Measurements from ENCODE around the gene SFRP5.

Gene SFRP5

DNA sequence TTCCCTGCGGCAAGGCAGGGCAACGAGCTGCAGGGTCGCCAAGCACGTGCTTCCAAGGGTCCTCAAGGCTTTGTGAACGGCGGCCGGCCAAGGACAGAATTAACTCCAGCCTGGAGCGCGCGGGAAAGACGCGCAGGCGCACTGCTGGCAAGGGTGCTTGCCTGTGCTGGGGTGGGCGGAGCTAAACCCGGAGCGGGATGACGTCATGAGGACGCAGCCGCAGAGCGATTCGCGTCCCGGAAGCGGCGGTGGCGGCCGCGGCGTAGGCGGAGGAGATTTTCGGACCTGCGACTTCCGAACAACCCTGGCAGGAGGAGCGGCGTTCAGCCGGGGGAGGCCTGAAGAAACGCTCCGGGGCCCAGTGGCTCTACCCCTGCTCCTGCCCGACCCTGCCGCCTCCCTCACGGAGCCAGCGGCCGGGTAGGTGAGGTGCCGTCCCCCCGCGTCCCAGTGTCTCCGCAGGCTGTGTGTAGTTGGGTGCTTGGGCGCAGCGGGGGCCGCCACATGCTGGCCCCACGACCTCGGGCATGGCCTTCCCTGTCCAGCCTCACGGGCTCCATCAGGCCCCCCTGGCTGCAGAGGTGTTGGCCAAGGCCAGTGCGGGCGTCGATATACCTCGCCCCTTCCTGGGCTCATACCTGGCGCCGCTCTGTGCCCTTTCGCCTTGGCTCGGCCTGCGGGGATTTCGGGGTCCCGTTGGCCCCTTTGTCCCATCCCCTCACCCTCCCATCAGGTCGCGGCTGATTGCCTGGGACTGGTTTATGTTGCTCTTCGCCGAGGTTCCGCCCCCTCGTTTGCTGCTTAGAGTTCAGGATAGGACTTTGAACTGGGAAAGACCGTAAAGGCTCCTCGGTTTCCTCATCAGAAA is 34.7 kb downstream of the SFRP5 start, which contains the start of gene ZFYVE27:
TSS of gene ZFYVE27 (plus strand) at position 227 of the 868 bp plus-strand sequence. CDS start 1,350 bp downstream, outside the sequence.
- TF ChIP-seq, protein P1, sequence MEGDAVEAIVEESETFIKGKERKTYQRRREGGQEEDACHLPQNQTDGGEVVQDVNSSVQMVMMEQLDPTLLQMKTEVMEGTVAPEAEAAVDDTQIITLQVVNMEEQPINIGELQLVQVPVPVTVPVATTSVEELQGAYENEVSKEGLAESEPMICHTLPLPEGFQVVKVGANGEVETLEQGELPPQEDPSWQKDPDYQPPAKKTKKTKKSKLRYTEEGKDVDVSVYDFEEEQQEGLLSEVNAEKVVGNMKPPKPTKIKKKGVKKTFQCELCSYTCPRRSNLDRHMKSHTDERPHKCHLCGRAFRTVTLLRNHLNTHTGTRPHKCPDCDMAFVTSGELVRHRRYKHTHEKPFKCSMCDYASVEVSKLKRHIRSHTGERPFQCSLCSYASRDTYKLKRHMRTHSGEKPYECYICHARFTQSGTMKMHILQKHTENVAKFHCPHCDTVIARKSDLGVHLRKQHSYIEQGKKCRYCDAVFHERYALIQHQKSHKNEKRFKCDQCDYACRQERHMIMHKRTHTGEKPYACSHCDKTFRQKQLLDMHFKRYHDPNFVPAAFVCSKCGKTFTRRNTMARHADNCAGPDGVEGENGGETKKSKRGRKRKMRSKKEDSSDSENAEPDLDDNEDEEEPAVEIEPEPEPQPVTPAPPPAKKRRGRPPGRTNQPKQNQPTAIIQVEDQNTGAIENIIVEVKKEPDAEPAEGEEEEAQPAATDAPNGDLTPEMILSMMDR (IDR thresholded peaks at IDR 0.05; ENCODE audit: low read depth, low read length, missing control alignments): no peak
- DNase-seq (ENCODE audit: low read depth): peak; percentile 87
- peak within 1 kb of the TSS; percentile 97 for H3K4me3 ChIP-seq (ENCODE audit: low read depth, low read length)

DNA sequence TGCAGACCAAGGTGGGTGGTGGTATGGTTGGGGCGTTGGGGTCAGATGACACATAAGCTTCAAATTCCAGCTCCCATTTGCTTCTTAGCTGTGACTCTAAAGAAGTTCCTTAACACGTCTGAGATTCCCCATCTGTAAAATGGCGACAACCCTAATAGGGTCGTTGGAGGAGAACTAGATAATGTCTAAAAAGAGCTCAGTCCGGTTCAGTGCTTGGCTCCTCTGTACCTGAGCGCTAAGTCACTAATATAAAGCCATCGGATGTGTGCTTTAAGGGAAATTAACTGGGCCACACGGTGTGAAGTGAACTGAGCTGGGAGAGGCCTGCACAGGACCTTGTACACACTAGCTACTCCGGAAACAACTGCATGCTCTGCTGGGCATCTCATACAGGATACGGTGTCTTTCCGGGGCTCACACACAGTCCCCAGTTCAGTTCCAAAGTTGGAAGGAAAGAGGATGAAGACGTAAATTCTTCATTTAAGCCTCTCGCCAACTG is 35.3 kb downstream of the SFRP5 start:
- peak overlapping the region; percentile 97 for H3K4me3 ChIP-seq (ENCODE audit: low read depth, low read length)
- no peak for DNase-seq (ENCODE audit: low read depth)
- TF ChIP-seq, protein P1 (IDR thresholded peaks at IDR 0.05; ENCODE audit: low read depth, low read length, missing control alignments): no peak

DNA sequence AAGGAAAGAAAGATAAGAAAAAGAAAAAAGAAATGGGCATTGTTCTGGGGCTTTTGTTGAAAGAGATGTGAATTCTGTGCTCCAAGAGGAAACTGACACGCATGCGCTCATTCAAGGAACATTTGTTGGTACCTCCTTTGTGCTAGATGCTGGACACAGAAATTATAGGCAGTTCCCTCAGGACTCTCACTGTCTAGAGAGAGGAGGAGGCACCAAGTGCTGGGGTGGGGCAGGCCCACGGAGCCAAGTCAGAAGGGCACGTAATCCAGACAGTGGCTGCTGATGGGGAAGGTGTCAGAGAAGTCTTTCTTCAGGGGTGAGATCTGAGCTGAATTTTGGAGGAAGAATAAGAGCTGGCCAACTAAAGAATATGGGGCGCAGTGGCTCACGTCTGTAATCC is 37.8 kb downstream of the SFRP5 start:
- TF ChIP-seq, protein P1 (IDR thresholded peaks at IDR 0.05; ENCODE audit: low read depth, low read length, missing control alignments): no peak
- no peak overlapping the region for H3K4me3 ChIP-seq (ENCODE audit: low read depth, low read length)
- no peak for DNase-seq (ENCODE audit: low read depth)

DNA sequence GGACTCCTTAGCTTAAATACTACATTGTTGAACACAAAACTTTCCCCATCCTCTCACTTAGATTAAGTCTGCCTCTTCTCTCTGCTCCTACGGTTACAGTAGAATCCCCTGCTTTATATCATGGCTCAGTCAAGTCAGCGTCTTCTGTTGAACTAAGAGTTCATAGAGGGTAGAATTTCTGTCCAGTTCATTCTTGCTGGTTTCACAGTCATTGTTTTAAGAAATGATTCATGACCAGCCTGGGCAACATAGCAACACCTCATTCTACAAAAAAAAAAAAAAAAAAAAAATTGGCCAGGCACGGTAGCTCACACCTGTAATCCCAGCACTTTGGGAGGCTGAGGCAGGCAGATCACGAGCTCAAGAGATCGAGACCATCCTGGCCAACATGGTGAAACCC is 38.5 kb downstream of the SFRP5 start:
- TF ChIP-seq, protein P1 (IDR thresholded peaks at IDR 0.05; ENCODE audit: low read depth, low read length, missing control alignments): no peak
- H3K4me3 ChIP-seq (ENCODE audit: low read depth, low read length): no peak overlapping the region
- no peak for DNase-seq (ENCODE audit: low read depth)

DNA sequence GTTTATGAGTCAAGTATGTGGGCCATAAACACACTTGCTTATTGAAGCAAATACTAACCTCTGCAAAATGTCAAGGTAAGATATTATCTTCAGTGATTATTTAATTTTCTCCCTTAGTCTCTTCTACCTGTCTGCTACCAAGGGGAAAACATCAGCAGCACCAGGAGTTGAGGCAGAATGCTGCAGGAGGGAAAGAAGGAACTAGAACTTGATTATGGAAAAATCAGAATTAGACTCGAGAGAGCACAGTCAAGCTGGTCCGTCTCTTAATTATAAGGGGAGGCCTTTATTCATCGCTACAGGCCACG is 39.8 kb downstream of the SFRP5 start:
- no peak for DNase-seq (ENCODE audit: low read depth)
- H3K4me3 ChIP-seq (ENCODE audit: low read depth, low read length): no peak overlapping the region
- TF ChIP-seq, protein P1 (IDR thresholded peaks at IDR 0.05; ENCODE audit: low read depth, low read length, missing control alignments): no peak

DNA sequence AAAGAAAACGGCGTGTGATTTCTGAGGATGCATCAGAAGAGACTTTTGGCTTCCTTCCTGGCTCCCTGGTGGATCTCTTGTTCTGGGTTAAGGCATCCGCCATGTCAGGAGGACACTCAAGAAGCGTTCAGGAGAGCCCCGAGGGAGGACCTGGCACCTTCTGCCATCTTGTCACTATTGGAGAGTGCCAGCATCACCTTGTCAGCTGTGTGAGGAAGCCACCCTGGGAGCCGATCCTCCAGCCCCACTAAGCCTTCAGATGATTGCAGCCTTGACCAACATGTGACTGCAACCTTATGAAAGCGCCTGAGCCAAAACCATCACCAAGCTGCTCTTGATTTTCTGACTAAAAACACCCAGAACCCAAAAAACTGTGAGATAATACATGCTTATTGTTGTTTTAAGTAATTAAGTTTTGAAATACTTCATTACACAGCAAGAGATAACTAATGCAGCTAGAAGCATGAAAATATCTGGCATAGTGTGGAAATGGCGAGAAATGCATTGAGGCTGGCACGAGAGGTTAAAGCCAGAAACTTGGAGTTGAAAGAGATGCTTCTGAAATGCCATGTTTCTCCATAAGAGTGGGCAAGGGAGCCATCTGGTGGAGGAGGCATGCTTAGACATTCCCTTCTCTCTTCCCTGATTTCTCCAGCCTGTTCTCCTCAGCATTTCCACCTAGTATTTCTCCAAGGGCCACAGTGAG is 40.3 kb downstream of the SFRP5 start:
- TF ChIP-seq, protein P1 (IDR thresholded peaks at IDR 0.05; ENCODE audit: low read depth, low read length, missing control alignments): peak; percentile 86
- no peak for DNase-seq (ENCODE audit: low read depth)
- no peak overlapping the region for H3K4me3 ChIP-seq (ENCODE audit: low read depth, low read length)
